Fibroblast of the aortic adventitia (primary cell): ENCODE results near the gene TH. TPM values are rescaled to one million over a fixed set of nuclear protein-coding genes. Genes with fewer than 3 reads are reported as not detected.

Source experiments
- DNase-seq: peaks from one replicate; pipeline ENCODE4 v3.0.0-alpha.2; 2010; ENCODE audit warnings: low read depth
- H3K4me3 ChIP-seq: 2 replicates; pipeline ENCODE4 v1.5.1; 2011; ENCODE audit warnings: low read depth, mild to moderate bottlenecking, control low read depth, low read length, moderate library complexity
- total RNA-seq: library from RNA; depleted of rRNA; stranded (reverse); fragments of >200 nt; gene quantifications from 2 replicates; pipeline ENCODE4 v1.2.3, GENCODE V29; 2012; ENCODE audit warnings: low replicate concordance
- TF ChIP-seq, protein P1 (sequence below): IDR thresholded peaks from 2 replicates; pipeline ENCODE4 v1.5.1; 2011; ENCODE audit warnings: mild to moderate bottlenecking, low read length, control low read depth, inconsistent platforms; ENCODE audit not compliant: insufficient read depth

The TH gene
- total RNA-seq, 1 donor = not detected

- no peak overlapping the region for H3K4me3 ChIP-seq
- DNase-seq = no peak
- TF ChIP-seq, protein P1, sequence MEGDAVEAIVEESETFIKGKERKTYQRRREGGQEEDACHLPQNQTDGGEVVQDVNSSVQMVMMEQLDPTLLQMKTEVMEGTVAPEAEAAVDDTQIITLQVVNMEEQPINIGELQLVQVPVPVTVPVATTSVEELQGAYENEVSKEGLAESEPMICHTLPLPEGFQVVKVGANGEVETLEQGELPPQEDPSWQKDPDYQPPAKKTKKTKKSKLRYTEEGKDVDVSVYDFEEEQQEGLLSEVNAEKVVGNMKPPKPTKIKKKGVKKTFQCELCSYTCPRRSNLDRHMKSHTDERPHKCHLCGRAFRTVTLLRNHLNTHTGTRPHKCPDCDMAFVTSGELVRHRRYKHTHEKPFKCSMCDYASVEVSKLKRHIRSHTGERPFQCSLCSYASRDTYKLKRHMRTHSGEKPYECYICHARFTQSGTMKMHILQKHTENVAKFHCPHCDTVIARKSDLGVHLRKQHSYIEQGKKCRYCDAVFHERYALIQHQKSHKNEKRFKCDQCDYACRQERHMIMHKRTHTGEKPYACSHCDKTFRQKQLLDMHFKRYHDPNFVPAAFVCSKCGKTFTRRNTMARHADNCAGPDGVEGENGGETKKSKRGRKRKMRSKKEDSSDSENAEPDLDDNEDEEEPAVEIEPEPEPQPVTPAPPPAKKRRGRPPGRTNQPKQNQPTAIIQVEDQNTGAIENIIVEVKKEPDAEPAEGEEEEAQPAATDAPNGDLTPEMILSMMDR = no peak
Measured at GRCh38 chr11:2163428-2163978, 8.1 kb downstream of the TH start.

- TF ChIP-seq, protein P1 = no peak
- no peak for DNase-seq
Measured at GRCh38 chr11:2160736-2161259, 10.8 kb downstream of the TH start, which contains the start of gene INS. Gene INS (minus strand): TSS chr11:2161209. CDS start chr11:2160971, 238 bp downstream.

DNA sequence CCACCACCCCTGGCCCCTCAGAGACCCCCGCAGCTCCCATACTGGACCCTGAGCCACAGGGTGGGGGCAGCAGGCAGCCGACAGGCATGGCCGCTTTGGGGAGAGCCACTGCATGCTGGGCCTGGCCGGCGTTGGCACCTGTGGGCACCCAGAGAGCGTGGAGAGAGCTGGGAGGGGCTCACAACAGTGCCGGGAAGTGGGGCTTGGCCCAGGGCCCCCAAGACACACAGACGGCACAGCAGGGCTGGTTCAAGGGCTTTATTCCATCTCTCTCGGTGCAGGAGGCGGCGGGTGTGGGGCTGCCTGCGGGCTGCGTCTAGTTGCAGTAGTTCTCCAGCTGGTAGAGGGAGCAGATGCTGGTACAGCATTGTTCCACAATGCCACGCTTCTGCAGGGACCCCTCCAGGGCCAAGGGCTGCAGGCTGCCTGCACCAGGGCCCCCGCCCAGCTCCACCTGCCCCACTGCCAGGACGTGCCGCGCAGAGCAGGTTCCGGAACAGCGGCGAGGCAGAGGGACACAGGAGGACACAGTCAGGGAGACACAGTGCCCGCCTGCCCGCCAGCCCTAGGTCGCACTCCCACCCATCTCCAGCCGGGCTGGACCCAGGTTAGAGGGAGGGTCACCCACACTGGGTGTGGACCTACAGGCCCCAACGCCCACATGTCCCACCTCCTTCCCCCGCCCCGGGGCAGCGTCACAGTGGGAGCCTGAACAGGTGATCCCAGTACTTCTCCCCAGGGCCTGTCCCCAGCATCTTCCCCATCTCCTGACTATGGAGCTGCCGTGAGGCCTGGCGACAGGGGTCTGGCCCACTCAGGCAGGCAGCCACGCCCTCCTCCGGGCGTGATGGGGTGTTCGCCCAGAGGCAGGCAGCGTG, 11.8 kb downstream of the TH start:
- TF ChIP-seq, protein P1 = no peak

More at GRCh38 chr11:2160736-2161259, 10.8 kb downstream of the TH start, which contains the start of gene INS:
- no peak within 1 kb of the TSS for H3K4me3 ChIP-seq

GRCh38 chr11:2158966-2159365, 12.6 kb downstream of the TH start:
- DNase-seq = no peak
- TF ChIP-seq, protein P1 = no peak
- H3K4me3 ChIP-seq = no peak overlapping the region

More for the DNA sequence above, 11.8 kb downstream of the TH start:
- no peak overlapping the region for H3K4me3 ChIP-seq
- no peak for DNase-seq

GRCh38 chr11:2158296-2158737, 13.3 kb downstream of the TH start:
- TF ChIP-seq, protein P1 = no peak
- DNase-seq = no peak
- H3K4me3 ChIP-seq = no peak overlapping the region

- TF ChIP-seq, protein P1 = no peak
- no peak for DNase-seq
- H3K4me3 ChIP-seq = no peak overlapping the region
Measured at GRCh38 chr11:2157294-2158040, 14.1 kb downstream of the TH start.
